HCT116 (cell line): Measurements from ENCODE around the gene AAMDC. TPM values are rescaled to one million over a fixed set of nuclear protein-coding genes. Genes with fewer than 3 reads are reported as not detected.

Source experiments
- ATAC-seq: fragments of 200-7000 bp; cut with Tn5 transposase; 2 replicates; pipeline ENCODE4 v1.9.1; 2020; ENCODE audit warnings: mild to moderate bottlenecking, moderate library complexity
- BruUV-seq: library from RNA; stranded (reverse); fragments of 400-500 nt; replicated peaks from 2 replicates; lab custom pipeline; 2021; lab: Mats Ljungman, UMichigan
- CTCF ChIA-PET: fragments of 300-600 bp; sonication (Branson Sonifier 250); formaldehyde crosslinking; loops from one replicate; lab custom pipeline; 2021; ENCODE audit warnings: antibody characterized with exemption; lab: Charles Lee
- POLR2A ChIA-PET: fragments of 300-600, 350-600 bp; sonication (Branson Sonifier 250); formaldehyde crosslinking; loops from one replicate; lab custom pipeline; 2021; ENCODE audit warnings: antibody characterized with exemption; lab: Charles Lee
- RAD21 ChIA-PET, 2 experiments: fragments of 300-600 bp; sonication (Branson Sonifier 250); formaldehyde crosslinking; loops; one replicate each; lab custom pipeline; 2023; ENCODE audit warnings: low total read pairs in 2 of 2; ENCODE audit not compliant: uncharacterized antibody in 2 of 2, unreplicated experiment in 2 of 2, low non-redundant PET in 1 of 2; lab: Charles Lee
- DNase-seq: peaks from one replicate; pipeline ENCODE4 v3.0.0-alpha.2; 2010; ENCODE audit warnings: low read depth, low spot score
- H2AFZ ChIP-seq: fragments of 200-600 bp; shearing (Covaris generic), sonication (generic); 2 replicates; pipeline ENCODE4 v1.6.1; 2017; ENCODE audit warnings: low read depth, mixed run types, mixed read lengths, antibody characterized with exemption, low read length; ENCODE audit not compliant: poor library complexity, severe bottlenecking
- H3K27ac ChIP-seq: 2 replicates; pipeline ENCODE4 v1.5.1; 2012; ENCODE audit warnings: low read depth, low read length
- H3K27me3 ChIP-seq: fragments of 200-600 bp; sonication (generic); 2 replicates; pipeline ENCODE4 v1.6.1; 2016; ENCODE audit warnings: mixed run types, low read length, mixed read lengths; ENCODE audit not compliant: insufficient read depth
- H3K36me3 ChIP-seq, 2 experiments: fragments of 200-500 bp in 1 of 2; fragments of 200-600 bp in 1 of 2; sonication (Bioruptor generic) in 1 of 2; sonication (generic) in 1 of 2; 2 replicates each; pipeline versions ENCODE4 v1.5.1 to v1.6.1; 2014 to 2016; ENCODE audit warnings: low read length in 2 of 2, inconsistent platforms in 1 of 2, mixed read lengths in 1 of 2, mixed run types in 1 of 2; ENCODE audit not compliant: insufficient read depth in 2 of 2, control insufficient read depth in 1 of 2
- H3K4me1 ChIP-seq, 2 experiments: fragments of 200-600 bp in 1 of 2; sonication (generic) in 1 of 2; 2 replicates each; pipeline versions ENCODE4 v1.5.1 to v1.6.1; 2012 to 2017; ENCODE audit warnings: low read length in 2 of 2, inconsistent platforms in 1 of 2, mild to moderate bottlenecking in 1 of 2, mixed read lengths in 1 of 2, mixed run types in 1 of 2, moderate library complexity in 1 of 2; ENCODE audit not compliant: insufficient read depth in 2 of 2, control insufficient read depth in 1 of 2
- H3K4me2 ChIP-seq: fragments of 200-600 bp; sonication (generic); 2 replicates; pipeline ENCODE4 v1.6.1; 2017; ENCODE audit warnings: mixed run types, low read length, mixed read lengths
- H3K4me3 ChIP-seq, 2 experiments: fragments of 200-600 bp in 1 of 2; sonication (generic) in 1 of 2; replicated peaks in 1 of 2; 2 replicates each; pipeline ENCODE4 v1.5.1; 2011 to 2016; ENCODE audit warnings: low read length in 2 of 2, control low read depth in 1 of 2, low read depth in 1 of 2, mild to moderate bottlenecking in 1 of 2, mixed read lengths in 1 of 2, mixed run types in 1 of 2
- H3K79me2 ChIP-seq: fragments of 200-600 bp; sonication (generic); 2 replicates; pipeline ENCODE4 v1.6.1; 2017; ENCODE audit warnings: mild to moderate bottlenecking, mixed run types, low read length, moderate library complexity, mixed read lengths; ENCODE audit not compliant: insufficient read depth
- H3K9ac ChIP-seq: fragments of 200-600 bp; sonication (generic); 2 replicates; pipeline ENCODE4 v1.6.1; 2016; ENCODE audit warnings: low read length, mixed read lengths
- H3K9me2 ChIP-seq: fragments of 200-600 bp; sonication (generic), shearing (Covaris generic); 2 replicates; pipeline ENCODE4 v1.6.1; 2017; ENCODE audit warnings: mixed run types, mild to moderate bottlenecking, moderate library complexity; ENCODE audit not compliant: insufficient read depth
- H3K9me3 ChIP-seq, 2 experiments: fragments of 200-500 bp in 1 of 2; fragments of 200-600 bp in 1 of 2; sonication (Bioruptor generic) in 1 of 2; sonication (generic) in 1 of 2; 2 replicates each; pipeline ENCODE4 v1.6.1; 2014 to 2017; ENCODE audit warnings: low read length in 2 of 2, mixed read lengths in 2 of 2, inconsistent platforms in 1 of 2, low read depth in 1 of 2, mild to moderate bottlenecking in 1 of 2, mixed run types in 1 of 2, moderate library complexity in 1 of 2; ENCODE audit not compliant: control insufficient read depth in 1 of 2, insufficient read depth in 1 of 2
- H4K20me1 ChIP-seq: fragments of 200-600 bp; sonication (generic), shearing (Covaris generic); 2 replicates; pipeline ENCODE4 v1.6.1; 2017; ENCODE audit warnings: mixed run types, mild to moderate bottlenecking, moderate library complexity; ENCODE audit not compliant: insufficient read depth
- EGR1 ChIP-seq: IDR thresholded peaks from 2 replicates; pipeline ENCODE4 v1.6.1; 2012; ENCODE audit warnings: low read depth
- EZH2 ChIP-seq: fragments of 200-600 bp; sonication (generic); IDR thresholded peaks from 2 replicates; pipeline ENCODE4 v1.6.1; 2017; ENCODE audit warnings: antibody characterized with exemption, mixed run types
- EZH2phosphoT487 ChIP-seq: fragments of 200-600 bp; IDR thresholded peaks from 2 replicates; pipeline ENCODE4 v1.6.1; 2018; ENCODE audit warnings: antibody characterized with exemption, borderline replicate concordance
- FOSL1 ChIP-seq: IDR thresholded peaks from 2 replicates; pipeline ENCODE4 v1.6.1; 2012; ENCODE audit warnings: low read depth
- JUND ChIP-seq: IDR thresholded peaks from 2 replicates; pipeline ENCODE4 v1.6.1; 2012
- POLR2A ChIP-seq: IDR thresholded peaks from 2 replicates; pipeline ENCODE4 v1.7.0; 2011; ENCODE audit warnings: borderline replicate concordance; ENCODE audit not compliant: insufficient read depth, insufficient read length; ENCODE audit errors: extremely low read depth
- POLR2AphosphoS5 ChIP-seq: IDR thresholded peaks from 2 replicates; pipeline ENCODE4 v1.6.1; 2011; ENCODE audit warnings: mild to moderate bottlenecking, low read depth, low read length, moderate library complexity
- RAD21 ChIP-seq: IDR thresholded peaks from 2 replicates; pipeline ENCODE4 v1.6.1; 2012; ENCODE audit warnings: low read depth, mild to moderate bottlenecking
- TCF7L2 ChIP-seq: IDR thresholded peaks from 2 replicates; pipeline ENCODE4 v1.7.0; 2011; ENCODE audit warnings: borderline replicate concordance, inconsistent platforms; ENCODE audit not compliant: insufficient read depth, insufficient read length; ENCODE audit errors: extremely low read depth
- YY1 ChIP-seq: IDR thresholded peaks from 2 replicates; pipeline ENCODE4 v1.6.1; 2011; ENCODE audit warnings: low read length, low read depth, moderate library complexity, mild to moderate bottlenecking; ENCODE audit not compliant: insufficient replicate concordance; ENCODE audit errors: extremely low read depth
- ZBTB33 ChIP-seq: IDR thresholded peaks from 2 replicates; pipeline ENCODE4 v1.6.1; 2011; ENCODE audit warnings: mild to moderate bottlenecking, low read length, moderate library complexity; ENCODE audit not compliant: insufficient replicate concordance; ENCODE audit errors: extremely low read depth
- ZNF274 ChIP-seq: fragments of 200-500 bp; sonication (Bioruptor generic); IDR thresholded peaks from 2 replicates; pipeline ENCODE4 v1.6.1; 2014; ENCODE audit warnings: mild to moderate bottlenecking, low read depth, low read length, inconsistent platforms
- intact Hi-C: fragments of 100-400 bp; cut with micrococcal nuclease; formaldehyde crosslinking; loops from 2 replicates; pipeline ENCODE4 v1.10.0; 2022
- total RNA-seq: library from RNA; stranded (reverse); gene quantifications from one replicate; pipeline ENCODE4 v1.2.1, GENCODE V29; 2021; ENCODE audit not compliant: unreplicated experiment
- TF ChIP-seq, protein P1 (sequence below): IDR thresholded peaks from 2 replicates; pipeline ENCODE4 v1.6.1; 2012
- TF ChIP-seq, protein P2 (sequence below): IDR thresholded peaks from 2 replicates; pipeline ENCODE4 v1.6.1; 2012; ENCODE audit warnings: low read depth
- TF ChIP-seq, protein P3 (sequence below), 3 experiments: fragments of 200-600 bp in 1 of 3; sonication (generic) in 1 of 3; IDR thresholded peaks in 2 of 3; conservative IDR thresholded peaks in 1 of 3; 2 replicates each; pipeline ENCODE4 v1.5.1; 2012 to 2017; ENCODE audit warnings: low read depth in 2 of 3, low read length in 2 of 3, antibody characterized with exemption in 1 of 3, borderline replicate concordance in 1 of 3, control low read depth in 1 of 3, mild to moderate bottlenecking in 1 of 3, mixed read lengths in 1 of 3, mixed run types in 1 of 3, moderate library complexity in 1 of 3; ENCODE audit not compliant: insufficient read depth in 1 of 3

AAMDC gene
- total RNA-seq, 1 experiment from 2014 or later, result 11.2 TPM

DNA sequence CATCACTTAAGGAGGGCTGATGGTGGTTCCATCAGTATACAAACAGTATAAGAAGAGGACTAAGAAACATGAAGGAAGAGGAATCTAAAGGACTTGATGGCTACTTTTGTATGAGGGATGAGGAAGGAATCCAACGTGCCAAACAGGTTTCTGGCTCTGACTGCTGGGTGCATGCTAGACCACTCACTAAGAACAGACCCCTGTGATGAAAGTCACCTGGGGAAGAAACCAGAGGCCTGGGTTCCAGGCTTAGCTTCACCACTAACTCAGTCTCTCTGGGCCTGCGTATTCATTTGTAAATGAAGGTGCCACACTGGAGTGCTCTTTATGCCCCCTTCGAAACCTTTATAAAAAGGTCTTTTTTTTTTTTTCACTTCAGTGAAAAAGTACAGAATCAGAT, 55.1 kb downstream of the AAMDC start:
- H3K4me1 ChIP-seq, result no peaks in the 10 kb centered on the region
- ChIA-PET CTCF (no interaction called here), POLR2A (no interaction called here), RAD21 (no interaction called here)
- H3K36me3 ChIP-seq, result peaks cover 0 to 6% of the 10 kb centered on the region in 2 experiments; a peak in 1 of 4 replicates
- no peak overlapping the region for H3K27ac ChIP-seq
- H3K9me2 ChIP-seq, result no peaks in the 10 kb centered on the region
- no peak for ATAC-seq
- BruUV-seq, result no TSS peak
- no peak for DNase-seq
- intact Hi-C loops, result no loop called here
- H3K9me3 ChIP-seq, result no peaks in the 10 kb centered on the region
- H4K20me1 ChIP-seq, result no peaks in the 10 kb centered on the region
- no peak overlapping the region for H3K9ac ChIP-seq
- no peaks in the 10 kb centered on the region for H3K27me3 ChIP-seq
- H3K4me2 ChIP-seq, result no peak overlapping the region
- TF ChIP-seq EZH2, result no peak
- no peak for TF ChIP-seq EZH2phosphoT487
- no peak for TF ChIP-seq YY1
- no peak for TF ChIP-seq ZBTB33
- no peak for TF ChIP-seq TCF7L2
- TF ChIP-seq POLR2A, result no peak
- TF ChIP-seq POLR2AphosphoS5, result no peak
- TF ChIP-seq, protein P1, sequence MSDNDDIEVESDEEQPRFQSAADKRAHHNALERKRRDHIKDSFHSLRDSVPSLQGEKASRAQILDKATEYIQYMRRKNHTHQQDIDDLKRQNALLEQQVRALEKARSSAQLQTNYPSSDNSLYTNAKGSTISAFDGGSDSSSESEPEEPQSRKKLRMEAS, result no peak
- TF ChIP-seq FOSL1, result no peak
- TF ChIP-seq, protein P2, sequence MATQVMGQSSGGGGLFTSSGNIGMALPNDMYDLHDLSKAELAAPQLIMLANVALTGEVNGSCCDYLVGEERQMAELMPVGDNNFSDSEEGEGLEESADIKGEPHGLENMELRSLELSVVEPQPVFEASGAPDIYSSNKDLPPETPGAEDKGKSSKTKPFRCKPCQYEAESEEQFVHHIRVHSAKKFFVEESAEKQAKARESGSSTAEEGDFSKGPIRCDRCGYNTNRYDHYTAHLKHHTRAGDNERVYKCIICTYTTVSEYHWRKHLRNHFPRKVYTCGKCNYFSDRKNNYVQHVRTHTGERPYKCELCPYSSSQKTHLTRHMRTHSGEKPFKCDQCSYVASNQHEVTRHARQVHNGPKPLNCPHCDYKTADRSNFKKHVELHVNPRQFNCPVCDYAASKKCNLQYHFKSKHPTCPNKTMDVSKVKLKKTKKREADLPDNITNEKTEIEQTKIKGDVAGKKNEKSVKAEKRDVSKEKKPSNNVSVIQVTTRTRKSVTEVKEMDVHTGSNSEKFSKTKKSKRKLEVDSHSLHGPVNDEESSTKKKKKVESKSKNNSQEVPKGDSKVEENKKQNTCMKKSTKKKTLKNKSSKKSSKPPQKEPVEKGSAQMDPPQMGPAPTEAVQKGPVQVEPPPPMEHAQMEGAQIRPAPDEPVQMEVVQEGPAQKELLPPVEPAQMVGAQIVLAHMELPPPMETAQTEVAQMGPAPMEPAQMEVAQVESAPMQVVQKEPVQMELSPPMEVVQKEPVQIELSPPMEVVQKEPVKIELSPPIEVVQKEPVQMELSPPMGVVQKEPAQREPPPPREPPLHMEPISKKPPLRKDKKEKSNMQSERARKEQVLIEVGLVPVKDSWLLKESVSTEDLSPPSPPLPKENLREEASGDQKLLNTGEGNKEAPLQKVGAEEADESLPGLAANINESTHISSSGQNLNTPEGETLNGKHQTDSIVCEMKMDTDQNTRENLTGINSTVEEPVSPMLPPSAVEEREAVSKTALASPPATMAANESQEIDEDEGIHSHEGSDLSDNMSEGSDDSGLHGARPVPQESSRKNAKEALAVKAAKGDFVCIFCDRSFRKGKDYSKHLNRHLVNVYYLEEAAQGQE, result no peak
- no peak for TF ChIP-seq RAD21
- TF ChIP-seq ZNF274, result no peak
- no peak for TF ChIP-seq EGR1
- TF ChIP-seq, protein P3, sequence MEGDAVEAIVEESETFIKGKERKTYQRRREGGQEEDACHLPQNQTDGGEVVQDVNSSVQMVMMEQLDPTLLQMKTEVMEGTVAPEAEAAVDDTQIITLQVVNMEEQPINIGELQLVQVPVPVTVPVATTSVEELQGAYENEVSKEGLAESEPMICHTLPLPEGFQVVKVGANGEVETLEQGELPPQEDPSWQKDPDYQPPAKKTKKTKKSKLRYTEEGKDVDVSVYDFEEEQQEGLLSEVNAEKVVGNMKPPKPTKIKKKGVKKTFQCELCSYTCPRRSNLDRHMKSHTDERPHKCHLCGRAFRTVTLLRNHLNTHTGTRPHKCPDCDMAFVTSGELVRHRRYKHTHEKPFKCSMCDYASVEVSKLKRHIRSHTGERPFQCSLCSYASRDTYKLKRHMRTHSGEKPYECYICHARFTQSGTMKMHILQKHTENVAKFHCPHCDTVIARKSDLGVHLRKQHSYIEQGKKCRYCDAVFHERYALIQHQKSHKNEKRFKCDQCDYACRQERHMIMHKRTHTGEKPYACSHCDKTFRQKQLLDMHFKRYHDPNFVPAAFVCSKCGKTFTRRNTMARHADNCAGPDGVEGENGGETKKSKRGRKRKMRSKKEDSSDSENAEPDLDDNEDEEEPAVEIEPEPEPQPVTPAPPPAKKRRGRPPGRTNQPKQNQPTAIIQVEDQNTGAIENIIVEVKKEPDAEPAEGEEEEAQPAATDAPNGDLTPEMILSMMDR (IDR thresholded peaks at IDR 0.05 in 2 of 3, conservative IDR thresholded peaks at IDR 0.05 in 1 of 3; ENCODE audit: borderline replicate concordance in 1 of 3, insufficient read depth in 1 of 3, low read depth in 2 of 3, low read length in 2 of 3), result no peak
- no peak for TF ChIP-seq JUND
- H2AFZ ChIP-seq, result no peak overlapping the region
- H3K79me2 ChIP-seq, result no peaks in the 10 kb centered on the region
- H3K4me3 ChIP-seq, result no peak overlapping the region
